Bronchial epithelial cell (primary cell): Measurements from ENCODE around the gene GPR35. TPM values are rescaled to one million over a fixed set of nuclear protein-coding genes. Genes with fewer than 3 reads are reported as not detected.

Source experiments
- DNase-seq: peaks from one replicate; pipeline ENCODE4 v3.0.0-alpha.2; 2010; ENCODE audit warnings: low read depth
- FAIRE-seq: peaks from 2 replicates; lab custom pipeline; 2011; peaks lifted over from hg19 to GRCh38; lab: Jason Lieb, UNC
- H3K27me3 ChIP-seq: 2 replicates; pipeline ENCODE4 v1.5.1; 2011; ENCODE audit warnings: low read length; ENCODE audit not compliant: control insufficient read depth, insufficient read depth
- H3K36me3 ChIP-seq: 2 replicates; pipeline ENCODE4 v1.5.1; 2011; ENCODE audit warnings: low read length; ENCODE audit not compliant: control insufficient read depth, insufficient read depth
- H3K4me3 ChIP-seq: 2 replicates; pipeline ENCODE4 v1.5.1; 2011; ENCODE audit warnings: mild to moderate bottlenecking, low read depth, low read length, control low read depth
- CTCF ChIP-seq: IDR thresholded peaks from 2 replicates; pipeline ENCODE4 v1.5.1; 2011; ENCODE audit warnings: mild to moderate bottlenecking, moderate library complexity, low read length, control low read depth, inconsistent platforms; ENCODE audit not compliant: insufficient read depth, severe bottlenecking
- total RNA-seq: library from RNA; depleted of rRNA; stranded (reverse); fragments of >200 nt; gene quantifications from 2 replicates; pipeline ENCODE4 v1.2.1, GENCODE V29; 2014

GPR35 gene
- total RNA-seq, 1 donor from 2014 or later: 0.26 TPM

DNA sequence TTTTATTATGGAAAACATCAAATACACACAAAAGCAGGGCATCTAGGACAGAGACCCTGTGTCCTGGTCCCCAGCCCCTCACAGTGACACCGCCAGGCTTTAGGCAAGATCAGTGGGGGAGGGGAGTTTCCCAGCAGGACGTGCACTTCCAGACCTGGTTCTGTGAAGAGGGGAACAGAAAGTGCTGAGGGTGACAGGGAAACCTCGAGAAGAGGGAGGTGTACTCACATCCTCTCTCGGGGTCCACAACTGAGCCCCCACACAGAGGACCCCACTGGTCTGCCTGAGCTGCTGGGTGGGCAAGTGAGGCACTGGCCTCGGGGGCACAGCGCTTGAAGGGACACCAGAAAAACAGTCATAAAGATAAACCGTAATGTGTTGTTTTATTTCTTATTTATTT lies 4.4 kb upstream of the GPR35 start:
- no peak overlapping the region for H3K4me3 ChIP-seq
- DNase-seq: no peak
- no peaks in the 10 kb centered on the region for H3K36me3 ChIP-seq
- FAIRE-seq: no peak
- H3K27me3 ChIP-seq: no peaks in the 10 kb centered on the region
- TF ChIP-seq CTCF: no peak

- H3K4me3 ChIP-seq: no peak overlapping the region
- no peak for TF ChIP-seq CTCF
- H3K36me3 ChIP-seq: no peaks in the 10 kb centered on the region
- no peaks in the 10 kb centered on the region for H3K27me3 ChIP-seq
- FAIRE-seq (no peak), DNase-seq (no peak)
Measured at GRCh38 chr2:240622060-240622411, 3.2 kb upstream of the GPR35 start.

DNA sequence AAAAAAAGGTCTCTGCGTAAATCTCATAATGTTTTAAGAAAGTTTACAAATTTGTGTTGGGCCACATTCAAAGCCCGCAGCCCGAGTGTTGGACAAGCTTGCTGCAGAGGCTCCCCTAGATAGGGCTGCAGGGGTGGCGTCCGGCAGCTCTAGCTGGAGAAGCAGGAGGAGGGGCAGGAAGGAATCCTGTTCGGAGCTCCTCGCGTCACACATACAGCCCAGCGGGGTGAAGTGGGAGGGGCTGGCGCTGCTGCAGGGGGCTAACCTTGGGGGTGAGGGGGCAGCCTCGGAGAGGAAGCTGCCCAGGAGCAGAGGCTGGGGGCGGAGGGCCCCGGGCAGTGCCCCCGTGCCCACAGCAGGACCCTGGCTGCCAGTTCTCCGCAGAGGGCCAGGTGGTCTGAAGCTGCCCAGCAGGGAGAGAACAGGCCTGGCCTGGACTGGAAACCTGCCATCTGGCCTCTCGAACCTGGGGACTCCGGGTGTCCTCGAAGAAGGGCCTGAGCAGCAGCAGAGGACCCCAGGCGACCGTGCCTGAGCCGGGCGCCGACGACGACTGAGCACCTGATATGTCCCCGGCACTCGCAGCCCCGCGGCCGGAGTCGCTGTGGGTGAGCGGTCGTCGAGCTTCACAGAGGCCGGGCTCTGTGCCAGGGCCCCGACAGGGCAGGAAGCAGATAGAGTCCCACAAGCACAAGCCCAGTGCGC lies 2.6 kb upstream of the GPR35 start:
- H3K36me3 ChIP-seq: no peaks in the 10 kb centered on the region
- H3K4me3 ChIP-seq: no peak overlapping the region
- no peak for FAIRE-seq
- no peaks in the 10 kb centered on the region for H3K27me3 ChIP-seq
- TF ChIP-seq CTCF: no peak
- no peak for DNase-seq

- TF ChIP-seq CTCF: no peak
- no peaks in the 10 kb centered on the region for H3K27me3 ChIP-seq
- no peak for DNase-seq
- FAIRE-seq: no peak
- no peaks in the 10 kb centered on the region for H3K36me3 ChIP-seq
- H3K4me3 ChIP-seq: no peak overlapping the region
Measured at GRCh38 chr2:240623531-240624010, 1.7 kb upstream of the GPR35 start.

GRCh38 chr2:240624011-240624949 lies 1.0 kb upstream of the GPR35 start:
- Histone ChIP-seq H3K27me3 (no peaks in the 10 kb centered on the region), H3K36me3 (no peaks in the 10 kb centered on the region), H3K4me3 (no peak overlapping the region)
- no peak for TF ChIP-seq CTCF
- DNase-seq (no peak), FAIRE-seq (no peak)
